HCT116 (cell line): ENCODE results near the gene CIAO2B. TPM values are rescaled to one million over a fixed set of nuclear protein-coding genes. Genes with fewer than 3 reads are reported as not detected.

Experiments
- ATAC-seq: fragments of 200-7000 bp; cut with Tn5 transposase; 2 replicates; pipeline ENCODE4 v1.9.1; 2020; ENCODE audit warnings: mild to moderate bottlenecking, moderate library complexity
- BruUV-seq: library from RNA; stranded (reverse); fragments of 400-500 nt; replicated peaks from 2 replicates; lab custom pipeline; 2021; lab: Mats Ljungman, UMichigan
- CTCF ChIA-PET: fragments of 300-600 bp; sonication (Branson Sonifier 250); formaldehyde crosslinking; loops from one replicate; lab custom pipeline; 2021; ENCODE audit warnings: antibody characterized with exemption; lab: Charles Lee
- POLR2A ChIA-PET: fragments of 300-600, 350-600 bp; sonication (Branson Sonifier 250); formaldehyde crosslinking; loops from one replicate; lab custom pipeline; 2021; ENCODE audit warnings: antibody characterized with exemption; lab: Charles Lee
- RAD21 ChIA-PET, 2 experiments: fragments of 300-600 bp; sonication (Branson Sonifier 250); formaldehyde crosslinking; loops; one replicate each; lab custom pipeline; 2023; ENCODE audit warnings: low total read pairs in 2 of 2; ENCODE audit not compliant: uncharacterized antibody in 2 of 2, unreplicated experiment in 2 of 2, low non-redundant PET in 1 of 2; lab: Charles Lee
- DNase-seq: peaks from one replicate; pipeline ENCODE4 v3.0.0-alpha.2; 2010; ENCODE audit warnings: low read depth, low spot score
- H2AFZ ChIP-seq: fragments of 200-600 bp; shearing (Covaris generic), sonication (generic); 2 replicates; pipeline ENCODE4 v1.6.1; 2017; ENCODE audit warnings: low read depth, mixed run types, mixed read lengths, antibody characterized with exemption, low read length; ENCODE audit not compliant: poor library complexity, severe bottlenecking
- H3K27ac ChIP-seq: 2 replicates; pipeline ENCODE4 v1.5.1; 2012; ENCODE audit warnings: low read depth, low read length
- H3K27me3 ChIP-seq: fragments of 200-600 bp; sonication (generic); 2 replicates; pipeline ENCODE4 v1.6.1; 2016; ENCODE audit warnings: mixed run types, low read length, mixed read lengths; ENCODE audit not compliant: insufficient read depth
- H3K36me3 ChIP-seq, 2 experiments: fragments of 200-500 bp in 1 of 2; fragments of 200-600 bp in 1 of 2; sonication (Bioruptor generic) in 1 of 2; sonication (generic) in 1 of 2; 2 replicates each; pipeline versions ENCODE4 v1.5.1 to v1.6.1; 2014 to 2016; ENCODE audit warnings: low read length in 2 of 2, inconsistent platforms in 1 of 2, mixed read lengths in 1 of 2, mixed run types in 1 of 2; ENCODE audit not compliant: insufficient read depth in 2 of 2, control insufficient read depth in 1 of 2
- H3K4me1 ChIP-seq, 2 experiments: fragments of 200-600 bp in 1 of 2; sonication (generic) in 1 of 2; 2 replicates each; pipeline versions ENCODE4 v1.5.1 to v1.6.1; 2012 to 2017; ENCODE audit warnings: low read length in 2 of 2, inconsistent platforms in 1 of 2, mild to moderate bottlenecking in 1 of 2, mixed read lengths in 1 of 2, mixed run types in 1 of 2, moderate library complexity in 1 of 2; ENCODE audit not compliant: insufficient read depth in 2 of 2, control insufficient read depth in 1 of 2
- H3K4me2 ChIP-seq: fragments of 200-600 bp; sonication (generic); 2 replicates; pipeline ENCODE4 v1.6.1; 2017; ENCODE audit warnings: mixed run types, low read length, mixed read lengths
- H3K4me3 ChIP-seq, 2 experiments: fragments of 200-600 bp in 1 of 2; sonication (generic) in 1 of 2; replicated peaks in 1 of 2; 2 replicates each; pipeline ENCODE4 v1.5.1; 2011 to 2016; ENCODE audit warnings: low read length in 2 of 2, control low read depth in 1 of 2, low read depth in 1 of 2, mild to moderate bottlenecking in 1 of 2, mixed read lengths in 1 of 2, mixed run types in 1 of 2
- H3K79me2 ChIP-seq: fragments of 200-600 bp; sonication (generic); 2 replicates; pipeline ENCODE4 v1.6.1; 2017; ENCODE audit warnings: mild to moderate bottlenecking, mixed run types, low read length, moderate library complexity, mixed read lengths; ENCODE audit not compliant: insufficient read depth
- H3K9ac ChIP-seq: fragments of 200-600 bp; sonication (generic); 2 replicates; pipeline ENCODE4 v1.6.1; 2016; ENCODE audit warnings: low read length, mixed read lengths
- H3K9me2 ChIP-seq: fragments of 200-600 bp; sonication (generic), shearing (Covaris generic); 2 replicates; pipeline ENCODE4 v1.6.1; 2017; ENCODE audit warnings: mixed run types, mild to moderate bottlenecking, moderate library complexity; ENCODE audit not compliant: insufficient read depth
- H3K9me3 ChIP-seq, 2 experiments: fragments of 200-500 bp in 1 of 2; fragments of 200-600 bp in 1 of 2; sonication (Bioruptor generic) in 1 of 2; sonication (generic) in 1 of 2; 2 replicates each; pipeline ENCODE4 v1.6.1; 2014 to 2017; ENCODE audit warnings: low read length in 2 of 2, mixed read lengths in 2 of 2, inconsistent platforms in 1 of 2, low read depth in 1 of 2, mild to moderate bottlenecking in 1 of 2, mixed run types in 1 of 2, moderate library complexity in 1 of 2; ENCODE audit not compliant: control insufficient read depth in 1 of 2, insufficient read depth in 1 of 2
- H4K20me1 ChIP-seq: fragments of 200-600 bp; sonication (generic), shearing (Covaris generic); 2 replicates; pipeline ENCODE4 v1.6.1; 2017; ENCODE audit warnings: mixed run types, mild to moderate bottlenecking, moderate library complexity; ENCODE audit not compliant: insufficient read depth
- EGR1 ChIP-seq: IDR thresholded peaks from 2 replicates; pipeline ENCODE4 v1.6.1; 2012; ENCODE audit warnings: low read depth
- EZH2 ChIP-seq: fragments of 200-600 bp; sonication (generic); IDR thresholded peaks from 2 replicates; pipeline ENCODE4 v1.6.1; 2017; ENCODE audit warnings: antibody characterized with exemption, mixed run types
- EZH2phosphoT487 ChIP-seq: fragments of 200-600 bp; IDR thresholded peaks from 2 replicates; pipeline ENCODE4 v1.6.1; 2018; ENCODE audit warnings: antibody characterized with exemption, borderline replicate concordance
- MAX ChIP-seq: IDR thresholded peaks from 2 replicates; pipeline ENCODE4 v1.6.1; 2012
- POLR2AphosphoS5 ChIP-seq: IDR thresholded peaks from 2 replicates; pipeline ENCODE4 v1.6.1; 2011; ENCODE audit warnings: mild to moderate bottlenecking, low read depth, low read length, moderate library complexity
- RAD21 ChIP-seq: IDR thresholded peaks from 2 replicates; pipeline ENCODE4 v1.6.1; 2012; ENCODE audit warnings: low read depth, mild to moderate bottlenecking
- REST ChIP-seq: IDR thresholded peaks from 2 replicates; pipeline ENCODE4 v1.6.1; 2012; ENCODE audit warnings: low read depth
- SIN3A ChIP-seq: IDR thresholded peaks from 2 replicates; pipeline ENCODE4 v1.6.1; 2012; ENCODE audit warnings: low read depth
- TCF7L2 ChIP-seq: IDR thresholded peaks from 2 replicates; pipeline ENCODE4 v1.7.0; 2011; ENCODE audit warnings: borderline replicate concordance, inconsistent platforms; ENCODE audit not compliant: insufficient read depth, insufficient read length; ENCODE audit errors: extremely low read depth
- YY1 ChIP-seq: IDR thresholded peaks from 2 replicates; pipeline ENCODE4 v1.6.1; 2011; ENCODE audit warnings: low read length, low read depth, moderate library complexity, mild to moderate bottlenecking; ENCODE audit not compliant: insufficient replicate concordance; ENCODE audit errors: extremely low read depth
- ZFX ChIP-seq: fragments of 450-650 bp; IDR thresholded peaks from 2 replicates; pipeline ENCODE4 v1.6.1; 2017
- ZNF274 ChIP-seq: fragments of 200-500 bp; sonication (Bioruptor generic); IDR thresholded peaks from 2 replicates; pipeline ENCODE4 v1.6.1; 2014; ENCODE audit warnings: mild to moderate bottlenecking, low read depth, low read length, inconsistent platforms
- intact Hi-C: fragments of 100-400 bp; cut with micrococcal nuclease; formaldehyde crosslinking; loops from 2 replicates; pipeline ENCODE4 v1.10.0; 2022
- total RNA-seq: library from RNA; stranded (reverse); gene quantifications from one replicate; pipeline ENCODE4 v1.2.1, GENCODE V29; 2021; ENCODE audit not compliant: unreplicated experiment

CIAO2B gene
- total RNA-seq, 1 experiment from 2014 or later = 113 TPM

- ATAC-seq (peak; percentile 37), DNase-seq (no peak)
- Histone ChIP-seq H3K36me3 (peaks cover 5 to 17% of the 10 kb centered on the region in 2 experiments; a peak in 2 of 4 replicates), H3K4me3 (peak overlapping the region; percentile 99), H3K4me1 (peaks cover 0 to 35% of the 10 kb centered on the region in 2 experiments; a peak in 3 of 4 replicates), H3K27me3 (no peaks in the 10 kb centered on the region), H2AFZ (no peak overlapping the region), H3K4me2 (peak overlapping the region; percentile 97), H3K9ac (peak overlapping the region; percentile 98), H3K9me2 (no peaks in the 10 kb centered on the region), H4K20me1 (no peaks in the 10 kb centered on the region), H3K27ac (peak overlapping the region; percentile 95), H3K9me3 (no peaks in the 10 kb centered on the region), H3K79me2 (peaks cover 58% of the 10 kb centered on the region)
- TSS peak; percentile 53 for BruUV-seq
- intact Hi-C loops = no loop called here
- POLR2A ChIA-PET = no interaction called here
- TF ChIP-seq ZNF274 = no peak
- no peak for TF ChIP-seq RAD21
- no peak for TF ChIP-seq EGR1
- TF ChIP-seq EZH2phosphoT487 = no peak
- TF ChIP-seq SIN3A = no peak
- no peak for TF ChIP-seq POLR2AphosphoS5
- no peak for TF ChIP-seq TCF7L2
- TF ChIP-seq ZFX = no peak
- TF ChIP-seq REST = no peak
- no peak for TF ChIP-seq MAX
- no peak for TF ChIP-seq EZH2
- no peak for TF ChIP-seq YY1
- CTCF ChIA-PET = no interaction called here
- RAD21 ChIA-PET = no interaction called here
These were observed 445 bp downstream of the CIAO2B start for GRCh38 chr16:66933776-66934137.
